Neural cell (in vitro differentiated cells): ENCODE data around the gene SLF2. TPM values are rescaled to one million over a fixed set of nuclear protein-coding genes. Genes with fewer than 3 reads are reported as not detected.

Experiments
- H2AFZ ChIP-seq: fragments of 200-600, 300-800 bp; sonication (generic), shearing (Covaris generic); 2 replicates; pipeline ENCODE4 v1.6.0; 2014; ENCODE audit warnings: low read depth, mild to moderate bottlenecking, antibody characterized with exemption, low read length, moderate library complexity
- H3F3A ChIP-seq: fragments of 200-600 bp; shearing (Covaris generic); 2 replicates; pipeline ENCODE4 v1.6.1; 2016; ENCODE audit warnings: mild to moderate bottlenecking, moderate library complexity, mixed read lengths, antibody characterized with exemption, low read length; ENCODE audit not compliant: insufficient read depth, poor library complexity, severe bottlenecking
- H3K27ac ChIP-seq: fragments of 200-600, 300-800 bp; sonication (generic), shearing (Covaris generic); 2 replicates; pipeline ENCODE4 v1.5.1; 2014; ENCODE audit warnings: mild to moderate bottlenecking, low read length, moderate library complexity
- H3K27me3 ChIP-seq: fragments of 300-800, 200-600 bp; sonication (generic), shearing (Covaris generic); 2 replicates; pipeline ENCODE4 v1.6.0; 2014; ENCODE audit warnings: mild to moderate bottlenecking, low read depth, low read length, moderate library complexity; ENCODE audit not compliant: insufficient read depth
- H3K36me3 ChIP-seq: fragments of 300-800, 200-600 bp; sonication (generic), shearing (Covaris generic); 2 replicates; pipeline ENCODE4 v1.5.1; 2014; ENCODE audit warnings: mild to moderate bottlenecking, antibody characterized with exemption, low read length, moderate library complexity; ENCODE audit not compliant: insufficient read depth
- H3K4me2 ChIP-seq: fragments of 300-800, 200-600 bp; sonication (generic), shearing (Covaris generic); 2 replicates; pipeline ENCODE4 v1.6.0; 2014; ENCODE audit warnings: mild to moderate bottlenecking, low read length
- H3K4me3 ChIP-seq: fragments of 300-800, 200-600 bp; sonication (generic), shearing (Covaris generic); 2 replicates; pipeline ENCODE4 v1.5.1; 2014; ENCODE audit warnings: mild to moderate bottlenecking, low read length, moderate library complexity
- H3K79me2 ChIP-seq: fragments of 200-600 bp; shearing (Covaris generic); replicated peaks from 2 replicates; pipeline ENCODE4 v1.6.0; 2014; ENCODE audit warnings: mild to moderate bottlenecking, low read length, moderate library complexity; ENCODE audit not compliant: insufficient read depth
- H3K9ac ChIP-seq: fragments of 300-800, 200-600 bp; sonication (generic), shearing (Covaris generic); 2 replicates; pipeline ENCODE4 v1.6.1; 2016; ENCODE audit warnings: mild to moderate bottlenecking, low read length, mixed read lengths
- H3K9me2 ChIP-seq: fragments of 200-600 bp; shearing (Covaris generic); 2 replicates; pipeline ENCODE4 v1.6.1; 2016; ENCODE audit warnings: mild to moderate bottlenecking, low read length, mixed read lengths; ENCODE audit not compliant: insufficient read depth
- H3K9me3 ChIP-seq: fragments of 200-600, 300-800 bp; sonication (generic), shearing (Covaris generic); 2 replicates; pipeline ENCODE4 v1.6.1; 2016; ENCODE audit warnings: mild to moderate bottlenecking, mixed run types, low read length, moderate library complexity, mixed read lengths
- H4K20me1 ChIP-seq: fragments of 200-600 bp; shearing (Covaris generic); 2 replicates; pipeline ENCODE4 v1.6.1; 2016; ENCODE audit warnings: mild to moderate bottlenecking, mixed run types; ENCODE audit not compliant: insufficient read depth
- CTCF ChIP-seq: fragments of 450-650 bp; IDR thresholded peaks from 2 replicates; pipeline ENCODE4 v1.5.1; 2014; ENCODE audit warnings: antibody characterized with exemption, mild to moderate bottlenecking, moderate library complexity; ENCODE audit not compliant: poor library complexity, severe bottlenecking
- EP300 ChIP-seq: fragments of 450-650 bp; conservative IDR thresholded peaks from 2 replicates; pipeline ENCODE4 v1.6.1; 2014; ENCODE audit warnings: antibody characterized with exemption, mild to moderate bottlenecking, moderate library complexity; ENCODE audit not compliant: poor library complexity, severe bottlenecking
- EZH2 ChIP-seq: fragments of 200-600, 300-800 bp; shearing (Covaris generic), sonication (generic); IDR thresholded peaks from 2 replicates; pipeline ENCODE4 v1.6.1; 2014; ENCODE audit warnings: antibody characterized with exemption, low read length, borderline replicate concordance, mild to moderate bottlenecking; ENCODE audit not compliant: insufficient read depth, poor library complexity, severe bottlenecking
- MXI1 ChIP-seq: fragments of 450-650 bp; conservative IDR thresholded peaks from 2 replicates; pipeline ENCODE4 v1.6.1; 2014; ENCODE audit warnings: antibody characterized with exemption, mild to moderate bottlenecking; ENCODE audit not compliant: poor library complexity, severe bottlenecking
- POLR2AphosphoS5 ChIP-seq: IDR thresholded peaks from 2 replicates; pipeline ENCODE4 v1.6.1; 2012
- RAD21 ChIP-seq: fragments of 450-650 bp; conservative IDR thresholded peaks from 2 replicates; pipeline ENCODE4 v1.6.1; 2014; ENCODE audit warnings: antibody characterized with exemption, mild to moderate bottlenecking, moderate library complexity
- REST ChIP-seq: IDR thresholded peaks from 2 replicates; pipeline ENCODE4 v1.6.1; 2012; ENCODE audit warnings: borderline replicate concordance
- SMC3 ChIP-seq: fragments of 450-650 bp; conservative IDR thresholded peaks from 2 replicates; pipeline ENCODE4 v1.6.1; 2014; ENCODE audit warnings: antibody characterized with exemption, mild to moderate bottlenecking, moderate library complexity; ENCODE audit not compliant: poor library complexity
- TAF1 ChIP-seq: IDR thresholded peaks from 2 replicates; pipeline ENCODE4 v1.6.1; 2012; ENCODE audit warnings: low read depth
- polyA plus RNA-seq: library from polyadenylated mRNA; depleted of rRNA; stranded (reverse); fragments of >200 nt; gene quantifications from 2 replicates; pipeline ENCODE4 v1.2.3, GENCODE V29; 2014

Gene SLF2
- polyA plus RNA-seq, 1 donor from 2014 or later, result 43.0 TPM

- Histone ChIP-seq H3K27ac (no peak overlapping the region), H3K4me2 (no peak overlapping the region), H3K27me3 (no peaks in the 10 kb centered on the region), H3K9me3 (no peaks in the 10 kb centered on the region), H3K9ac (no peak overlapping the region), H3K9me2 (no peaks in the 10 kb centered on the region), H2AFZ (no peak overlapping the region), H3K79me2 (no peaks in the 10 kb centered on the region), H3F3A (no peaks in the 10 kb centered on the region), H3K4me3 (no peak overlapping the region), H3K36me3 (peaks cover 6% of the 10 kb centered on the region), H4K20me1 (no peaks in the 10 kb centered on the region)
- no peak for TF ChIP-seq POLR2AphosphoS5
- no peak for TF ChIP-seq MXI1
- no peak for TF ChIP-seq EP300
- TF ChIP-seq EZH2, result no peak
- TF ChIP-seq RAD21, result no peak
- TF ChIP-seq TAF1, result no peak
Measured at GRCh38 chr10:100948916-100949315, 36.2 kb downstream of the SLF2 start.

- Histone ChIP-seq H3K4me2 (no peak overlapping the region), H2AFZ (no peak overlapping the region), H3K4me3 (no peak overlapping the region), H4K20me1 (no peaks in the 10 kb centered on the region), H3K79me2 (no peaks in the 10 kb centered on the region), H3K9me2 (no peaks in the 10 kb centered on the region), H3K27me3 (no peaks in the 10 kb centered on the region), H3F3A (no peaks in the 10 kb centered on the region), H3K9me3 (no peaks in the 10 kb centered on the region), H3K27ac (no peak overlapping the region), H3K9ac (no peak overlapping the region), H3K36me3 (peaks cover 13% of the 10 kb centered on the region)
- TF ChIP-seq CTCF, result no peak
Measured at GRCh38 chr10:100960251-100960650, 47.5 kb downstream of the SLF2 start.

- no peak overlapping the region for H2AFZ ChIP-seq
- H3F3A ChIP-seq, result no peaks in the 10 kb centered on the region
- no peak overlapping the region for H3K9ac ChIP-seq
- H3K27ac ChIP-seq, result no peak overlapping the region
- H3K79me2 ChIP-seq, result no peaks in the 10 kb centered on the region
- no peak overlapping the region for H3K4me2 ChIP-seq
- H3K27me3 ChIP-seq, result no peaks in the 10 kb centered on the region
- no peak for TF ChIP-seq REST
- no peak for TF ChIP-seq MXI1
- TF ChIP-seq EP300, result no peak
- TF ChIP-seq SMC3, result no peak
- no peak for TF ChIP-seq EZH2
- no peak for TF ChIP-seq TAF1
- TF ChIP-seq RAD21, result no peak
- TF ChIP-seq POLR2AphosphoS5, result no peak
- TF ChIP-seq CTCF, result no peak
- no peaks in the 10 kb centered on the region for H4K20me1 ChIP-seq
- no peak overlapping the region for H3K4me3 ChIP-seq
- H3K9me3 ChIP-seq, result no peaks in the 10 kb centered on the region
- no peaks in the 10 kb centered on the region for H3K9me2 ChIP-seq
- H3K36me3 ChIP-seq, result peaks cover 13% of the 10 kb centered on the region
Measured at GRCh38 chr10:100962351-100963080, 49.8 kb downstream of the SLF2 start.
